ENCODE measurements around the gene HOXA9. TPM values are rescaled to one million over a fixed set of nuclear protein-coding genes. Genes with fewer than 3 reads are reported as not detected.

The HOXA9 gene
- 1 to 10 TPM; 1.4 to 6.3 (median 2.7) TPM for polyA plus RNA-seq

GRCh38 chr7:27165089-27165995, at the start of gene HOXA9:
HOXA9 (minus strand) TSS chr7:27165537; CDS start chr7:27165457, 80 bp downstream.
- no peak within 1 kb of the TSS for H3K27ac ChIP-seq (ENCODE audit: low read depth, low read length)
- WGBS, 3 donors: 2 to 5% (median 5%) methylated on average over 75 to 82 of the region's 82 CpGs

DNA sequence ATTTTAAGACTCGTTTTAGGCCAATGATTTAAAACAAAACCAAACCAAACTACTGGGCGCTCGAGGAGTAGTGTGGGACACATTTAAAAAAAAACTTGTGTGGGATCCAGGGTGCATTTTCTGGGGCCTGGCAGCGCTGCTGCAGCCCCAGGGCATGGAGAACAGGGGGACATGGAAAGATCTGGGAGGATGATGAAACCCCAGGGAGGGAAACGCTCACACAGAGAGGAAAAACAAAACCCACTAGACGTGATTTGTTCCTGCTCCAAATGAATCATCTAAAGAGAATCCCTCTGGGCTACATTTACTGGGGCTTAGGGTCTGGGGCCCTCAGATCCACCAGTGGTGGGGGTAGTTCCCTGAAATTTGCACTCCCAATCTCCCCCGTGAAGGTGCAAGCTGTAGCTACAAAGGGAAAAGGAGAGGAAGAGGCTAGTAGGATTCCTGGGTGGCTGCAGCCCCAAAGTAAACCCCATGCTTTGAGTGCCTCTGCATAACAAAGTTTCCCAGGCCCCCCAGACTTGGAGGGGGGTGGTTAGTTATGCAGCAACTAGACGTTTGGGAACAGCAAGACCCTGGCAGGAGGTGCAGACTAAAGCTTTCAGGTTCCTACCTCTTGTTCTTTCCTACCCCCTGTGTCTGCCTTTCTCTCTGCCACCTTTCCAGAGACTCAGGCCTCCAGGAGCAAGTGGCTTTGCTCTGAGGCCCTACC, 49.1 kb upstream of the HOXA9 start:
- WGBS, 3 donors: 59 to 76% (median 75%) methylated on average over 8 of the region's 8 CpGs
- no peak overlapping the region for H3K27ac ChIP-seq (ENCODE audit: low read depth, low read length)

DNA sequence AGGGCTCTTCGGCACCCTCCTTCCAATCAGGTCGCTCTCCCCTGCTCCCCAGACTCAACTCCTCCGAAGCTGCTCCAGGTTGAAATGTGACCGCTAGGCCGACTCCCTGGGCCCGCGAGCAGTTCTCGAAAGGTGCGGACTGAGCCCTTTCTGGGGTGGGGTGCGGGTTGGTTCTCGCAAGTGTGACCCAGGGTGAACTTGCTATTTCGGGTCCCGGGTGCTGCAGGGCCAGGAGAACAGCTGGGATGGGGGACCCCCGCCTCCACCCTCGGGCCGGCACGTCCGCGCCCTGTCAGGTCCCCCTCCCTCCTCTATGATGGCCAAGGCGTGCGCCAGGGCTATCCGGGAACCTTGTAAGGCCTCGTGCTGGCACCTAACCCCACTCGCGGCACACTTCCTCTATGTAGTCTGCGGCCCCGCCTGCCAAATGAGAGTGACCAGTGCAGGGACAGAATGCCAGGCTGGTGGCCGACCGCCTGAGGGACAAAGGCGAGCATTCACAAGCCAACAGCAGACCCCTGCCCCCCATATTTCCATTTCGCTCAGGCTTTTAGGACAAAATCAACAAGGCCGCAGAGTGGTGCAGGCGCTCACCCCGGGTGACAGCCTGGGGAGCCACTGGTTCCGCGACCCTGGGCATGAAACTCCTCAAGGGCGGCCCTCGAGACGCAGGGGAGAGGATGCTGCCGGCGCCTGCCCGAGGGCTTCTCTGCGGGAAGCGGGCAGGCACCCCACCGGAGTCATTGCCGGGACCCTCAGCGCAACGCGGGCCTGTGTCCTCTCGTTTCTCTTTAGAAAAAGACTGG, 48.3 kb upstream of the HOXA9 start:
- no peak overlapping the region for H3K27ac ChIP-seq (ENCODE audit: low read depth, low read length)
- 22 to 54% (median 47%) methylated on average over 50 of the region's 50 CpGs for WGBS, 3 donors

- WGBS, 3 donors: 10 to 23% (median 12%) methylated on average over 45 to 52 of the region's 52 CpGs
- H3K27ac ChIP-seq (ENCODE audit: low read depth, low read length): no peak overlapping the region
Observed at GRCh38 chr7:27212497-27213432, 47.4 kb upstream of the HOXA9 start.

DNA sequence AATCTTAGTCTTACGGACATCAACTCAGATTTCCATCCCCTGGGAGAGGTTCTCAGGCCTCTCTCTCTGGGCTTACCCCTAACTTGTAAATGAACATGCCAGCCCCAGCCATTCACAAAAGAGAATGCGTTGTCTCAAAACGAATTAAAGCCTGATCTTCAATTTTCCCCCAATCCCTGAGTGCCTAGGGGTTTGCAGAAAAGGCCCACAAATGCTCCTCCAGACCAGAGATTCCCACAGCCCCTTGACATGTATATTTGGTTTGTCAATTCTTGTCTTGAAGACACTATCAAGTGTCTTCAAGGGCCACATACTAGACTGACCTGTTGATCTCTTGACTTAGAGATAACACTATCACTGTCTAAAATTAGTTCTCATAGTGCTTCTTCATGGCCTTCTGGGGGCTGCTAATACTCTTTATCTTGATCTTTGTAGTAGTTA, 46.4 kb upstream of the HOXA9 start:
- 30 to 50% (median 37%) methylated on average over 3 of the region's 3 CpGs for WGBS, 3 donors
- H3K27ac ChIP-seq (ENCODE audit: low read depth, low read length): no peak overlapping the region

DNA sequence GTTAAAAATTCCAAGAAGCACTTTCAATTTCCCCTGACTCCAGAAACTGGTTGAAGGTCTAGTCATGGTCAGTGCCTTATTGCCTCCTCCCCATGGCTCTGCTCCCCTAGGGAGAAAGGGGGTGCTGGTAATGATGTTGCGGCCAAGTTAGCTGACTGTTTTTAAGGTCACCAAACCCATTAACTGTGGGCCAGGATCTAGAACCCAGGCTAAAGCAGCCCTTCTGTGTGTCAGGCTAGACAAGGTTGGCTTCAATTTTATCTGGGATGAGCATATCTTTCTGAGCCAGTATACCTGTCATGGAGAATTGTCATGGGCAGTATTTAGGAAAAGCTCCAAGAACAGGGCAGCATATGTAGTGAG, 45.7 kb upstream of the HOXA9 start:
- 77 to 92% (median 82%) methylated on average over 1 of the region's 1 CpG for WGBS, 3 donors
- H3K27ac ChIP-seq (ENCODE audit: low read depth, low read length): no peak overlapping the region

- H3K27ac ChIP-seq (ENCODE audit: low read depth, low read length): no peak overlapping the region
- 4 to 13% (median 11%) methylated on average over 32 of the region's 32 CpGs for WGBS, 3 donors
Observed at GRCh38 chr7:27210441-27211083, 45.2 kb upstream of the HOXA9 start.

DNA sequence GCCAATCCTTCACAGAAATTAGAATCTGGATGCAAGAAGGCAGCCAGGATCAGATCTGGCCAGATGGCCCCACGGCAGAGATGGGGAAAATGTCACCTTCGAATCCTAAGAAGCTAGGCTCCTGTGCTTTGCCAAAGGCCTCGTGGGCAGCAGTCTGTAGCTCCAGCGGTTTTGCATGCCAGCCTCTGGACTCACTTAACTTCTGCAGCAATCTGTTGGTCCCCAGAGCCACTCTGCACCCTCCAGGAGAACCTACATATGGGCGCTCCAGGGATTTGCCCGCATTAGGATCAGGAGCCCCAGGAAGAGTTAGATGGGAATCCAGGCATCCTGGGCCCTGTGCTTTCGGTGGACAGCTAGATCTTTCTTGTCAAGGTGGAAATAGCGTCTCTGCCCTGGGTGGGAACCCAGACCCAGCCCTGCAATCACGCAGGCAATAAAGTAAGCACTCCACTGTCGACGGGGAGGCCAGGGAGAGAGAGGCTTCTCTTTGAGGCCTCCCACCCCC, 44.6 kb upstream of the HOXA9 start:
- no peak overlapping the region for H3K27ac ChIP-seq (ENCODE audit: low read depth, low read length)
- 38 to 47% (median 47%) methylated on average over 11 of the region's 11 CpGs for WGBS, 3 donors

GRCh38 chr7:27208998-27209397, 43.7 kb upstream of the HOXA9 start:
- H3K27ac ChIP-seq (ENCODE audit: low read depth, low read length): no peak overlapping the region
- 70 to 93% (median 86%) methylated on average over 4 of the region's 4 CpGs for WGBS, 3 donors

GRCh38 chr7:27207348-27207985, 42.1 kb upstream of the HOXA9 start:
- 34 to 50% (median 35%) methylated on average over 7 of the region's 7 CpGs for WGBS, 3 donors
- no peak overlapping the region for H3K27ac ChIP-seq (ENCODE audit: low read depth, low read length)

DNA sequence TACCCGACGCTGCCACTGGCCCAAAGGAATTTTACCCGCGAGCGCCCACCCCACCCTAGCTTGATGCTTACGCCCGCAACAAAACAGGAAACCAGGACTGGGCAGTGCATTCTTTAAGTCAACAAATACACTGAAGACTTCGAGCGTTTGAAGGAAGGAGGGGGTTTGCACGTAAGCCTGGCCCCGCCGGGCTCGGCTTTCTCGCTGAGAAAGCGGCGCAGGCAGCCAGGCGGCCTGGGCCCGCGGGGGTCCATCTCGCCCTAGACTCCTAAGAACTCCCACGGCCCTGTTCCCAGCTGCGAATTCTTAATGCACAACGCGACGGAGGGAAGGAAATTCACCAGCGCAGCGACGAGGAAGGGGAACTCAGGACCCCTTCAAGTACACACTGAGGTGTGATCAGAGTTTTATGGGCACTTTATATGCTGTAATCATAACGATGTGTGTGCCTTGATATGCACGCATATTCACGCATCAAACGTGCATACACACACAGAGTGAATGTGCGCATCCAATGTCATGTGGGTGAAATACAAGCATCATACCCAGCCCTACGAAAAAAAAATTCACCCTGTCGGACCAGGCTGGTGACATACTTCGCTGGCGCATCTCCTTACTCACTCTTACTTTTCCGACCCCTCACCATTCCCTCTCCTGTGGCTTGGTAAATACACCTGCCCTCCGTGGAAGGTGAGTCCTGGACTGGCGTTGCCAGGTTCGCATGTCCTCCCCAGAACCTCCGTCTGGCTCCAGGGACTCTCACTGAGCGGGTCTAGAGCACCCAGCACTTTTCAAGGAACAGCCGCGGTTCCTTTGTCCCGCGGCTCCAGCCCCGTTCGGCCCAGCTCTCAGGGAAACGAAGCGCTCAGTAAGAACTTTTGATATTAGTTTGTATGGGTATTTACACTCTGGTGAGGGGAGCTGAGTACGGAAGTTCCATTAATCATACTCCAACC, 40.3 kb upstream of the HOXA9 start:
- no peak overlapping the region for H3K27ac ChIP-seq (ENCODE audit: low read depth, low read length)
- WGBS, 3 donors: 8 to 21% (median 10%) methylated on average over 52 of the region's 52 CpGs

DNA sequence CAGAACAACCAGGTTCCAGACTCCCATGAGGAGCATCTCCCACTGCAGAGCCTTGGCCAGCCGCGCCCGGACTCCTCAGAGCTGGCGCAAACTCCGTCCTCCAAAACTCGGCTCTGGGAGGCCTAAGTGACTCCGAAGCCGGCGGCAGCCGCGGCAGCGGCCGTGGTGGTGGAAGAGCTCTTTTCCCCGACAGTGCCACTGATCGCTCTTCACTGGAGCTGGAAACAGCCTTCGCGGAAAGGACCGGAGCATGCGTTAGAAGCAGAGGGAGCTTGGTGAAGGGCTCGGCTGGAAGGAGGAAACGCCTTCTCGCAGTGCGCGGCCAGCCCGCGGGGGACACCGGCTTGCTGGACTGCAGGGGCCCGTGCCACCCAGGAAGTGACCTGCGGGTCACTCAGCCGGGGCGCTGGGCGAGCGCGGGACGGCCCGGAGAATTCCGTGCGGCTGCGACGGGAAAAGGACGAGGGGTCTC, 39.5 kb upstream of the HOXA9 start:
- H3K27ac ChIP-seq (ENCODE audit: low read depth, low read length): no peak overlapping the region
- WGBS, 3 donors: 4 to 8% (median 5%) methylated on average over 41 of the region's 41 CpGs

DNA sequence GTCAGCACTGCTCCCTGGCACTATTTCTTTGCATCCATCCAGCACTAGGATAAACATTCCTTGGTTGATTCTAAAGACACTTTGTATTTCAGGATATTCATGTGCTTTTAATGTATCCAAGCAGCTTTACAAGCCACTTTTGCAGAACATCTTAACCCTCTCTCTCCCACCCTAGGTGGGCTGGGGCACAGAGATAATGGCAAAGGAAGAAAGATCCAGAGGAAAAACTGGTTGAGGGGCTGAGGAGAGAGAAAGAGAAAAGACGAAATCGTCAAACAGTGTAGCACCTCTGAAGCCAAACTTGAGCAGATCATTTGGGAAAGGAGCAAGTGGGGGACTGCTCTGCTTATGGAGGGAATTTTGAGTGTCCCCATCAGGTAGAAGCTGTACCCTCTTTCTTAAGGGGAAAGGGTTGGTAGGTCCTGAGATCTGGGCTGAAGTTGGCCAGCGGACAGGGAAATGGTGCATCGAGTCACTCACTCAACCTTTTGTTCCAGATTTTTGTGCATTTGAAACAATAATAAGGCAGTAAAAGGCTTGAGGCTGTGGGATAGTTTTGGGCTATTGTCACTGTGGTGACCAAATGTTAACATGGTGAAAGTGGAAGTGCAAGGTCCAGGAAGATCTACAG, 38.7 kb upstream of the HOXA9 start:
- H3K27ac ChIP-seq (ENCODE audit: low read depth, low read length): no peak overlapping the region
- WGBS, 3 donors: 17 to 49% (median 20%) methylated on average over 4 of the region's 4 CpGs

- 13 to 29% (median 20%) methylated on average over 10 of the region's 10 CpGs for WGBS, 3 donors
- no peak overlapping the region for H3K27ac ChIP-seq (ENCODE audit: low read depth, low read length)
Observed at GRCh38 chr7:27203365-27203953, 38.1 kb upstream of the HOXA9 start.

- H3K27ac ChIP-seq (ENCODE audit: low read depth, low read length): no peak overlapping the region
- WGBS, 3 donors: 10 to 37% (median 15%) methylated on average over 3 of the region's 3 CpGs
Observed at GRCh38 chr7:27202862-27203134, 37.5 kb upstream of the HOXA9 start.

All from adipose tissue (tissue), 3 donors.